PFSK-1 (cell line): ENCODE data around the gene MTURN.

Source experiments
- FOXP2 ChIP-seq: optimal IDR thresholded peaks from 2 replicates; pipeline ENCODE3; 2011; ENCODE audit warnings: borderline replicate concordance, control low read depth, inconsistent platforms; ENCODE audit not compliant: insufficient read depth; ENCODE audit errors: extremely low read length, extremely low read depth
- POLR2AphosphoS5 ChIP-seq: IDR thresholded peaks from 2 replicates; pipeline ENCODE4 v1.6.1; 2012; ENCODE audit warnings: low read depth, mild to moderate bottlenecking, control low read depth, low read length, moderate library complexity
- SIN3A ChIP-seq: IDR thresholded peaks from 2 replicates; pipeline ENCODE4 v1.6.1; 2012; ENCODE audit warnings: mild to moderate bottlenecking, low read length, moderate library complexity, borderline replicate concordance; ENCODE audit not compliant: insufficient read depth
- TAF1 ChIP-seq: IDR thresholded peaks from 2 replicates; pipeline ENCODE4 v1.6.1; 2012; ENCODE audit warnings: low read length, control low read depth, borderline replicate concordance; ENCODE audit not compliant: insufficient read depth
- TF ChIP-seq, protein P1 (sequence below), 2 experiments: IDR thresholded peaks; 2 replicates each; pipeline versions ENCODE4 v1.6.1 to v1.8.0; 2011 to 2012; ENCODE audit warnings: low read depth in 2 of 2, low read length in 2 of 2, control low read depth in 1 of 2, inconsistent platforms in 1 of 2, mild to moderate bottlenecking in 1 of 2, moderate library complexity in 1 of 2; ENCODE audit not compliant: insufficient read depth in 1 of 2

MTURN gene

DNA sequence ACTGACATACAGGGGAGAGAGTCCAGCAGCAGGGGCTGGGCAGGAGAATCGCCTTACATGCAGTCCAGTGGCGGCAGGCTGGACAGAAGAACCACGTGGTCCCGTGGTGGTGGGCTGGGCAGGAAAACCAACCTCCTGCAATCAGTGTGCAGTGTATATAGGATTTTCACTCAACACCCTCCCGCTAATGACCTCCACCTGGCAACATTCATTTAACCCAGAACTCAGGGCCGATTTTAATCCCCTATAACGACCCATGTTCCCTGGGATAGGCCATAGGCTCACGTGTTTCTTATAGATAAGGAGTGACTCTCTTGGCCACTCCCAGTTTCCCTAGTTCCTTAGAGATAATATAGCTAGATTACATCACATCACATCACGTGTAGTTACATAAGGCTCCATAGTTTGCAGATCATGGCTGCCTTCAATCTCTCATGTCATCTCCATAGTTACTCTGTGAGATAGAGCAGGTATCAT is 19.4 kb downstream of the MTURN start:
- TF ChIP-seq TAF1 (no peak), POLR2AphosphoS5 (no peak), FOXP2 (no peak), SIN3A (no peak)
- TF ChIP-seq, protein P1, sequence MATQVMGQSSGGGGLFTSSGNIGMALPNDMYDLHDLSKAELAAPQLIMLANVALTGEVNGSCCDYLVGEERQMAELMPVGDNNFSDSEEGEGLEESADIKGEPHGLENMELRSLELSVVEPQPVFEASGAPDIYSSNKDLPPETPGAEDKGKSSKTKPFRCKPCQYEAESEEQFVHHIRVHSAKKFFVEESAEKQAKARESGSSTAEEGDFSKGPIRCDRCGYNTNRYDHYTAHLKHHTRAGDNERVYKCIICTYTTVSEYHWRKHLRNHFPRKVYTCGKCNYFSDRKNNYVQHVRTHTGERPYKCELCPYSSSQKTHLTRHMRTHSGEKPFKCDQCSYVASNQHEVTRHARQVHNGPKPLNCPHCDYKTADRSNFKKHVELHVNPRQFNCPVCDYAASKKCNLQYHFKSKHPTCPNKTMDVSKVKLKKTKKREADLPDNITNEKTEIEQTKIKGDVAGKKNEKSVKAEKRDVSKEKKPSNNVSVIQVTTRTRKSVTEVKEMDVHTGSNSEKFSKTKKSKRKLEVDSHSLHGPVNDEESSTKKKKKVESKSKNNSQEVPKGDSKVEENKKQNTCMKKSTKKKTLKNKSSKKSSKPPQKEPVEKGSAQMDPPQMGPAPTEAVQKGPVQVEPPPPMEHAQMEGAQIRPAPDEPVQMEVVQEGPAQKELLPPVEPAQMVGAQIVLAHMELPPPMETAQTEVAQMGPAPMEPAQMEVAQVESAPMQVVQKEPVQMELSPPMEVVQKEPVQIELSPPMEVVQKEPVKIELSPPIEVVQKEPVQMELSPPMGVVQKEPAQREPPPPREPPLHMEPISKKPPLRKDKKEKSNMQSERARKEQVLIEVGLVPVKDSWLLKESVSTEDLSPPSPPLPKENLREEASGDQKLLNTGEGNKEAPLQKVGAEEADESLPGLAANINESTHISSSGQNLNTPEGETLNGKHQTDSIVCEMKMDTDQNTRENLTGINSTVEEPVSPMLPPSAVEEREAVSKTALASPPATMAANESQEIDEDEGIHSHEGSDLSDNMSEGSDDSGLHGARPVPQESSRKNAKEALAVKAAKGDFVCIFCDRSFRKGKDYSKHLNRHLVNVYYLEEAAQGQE (IDR thresholded peaks at IDR 0.05; ENCODE audit: insufficient read depth in 1 of 2, low read depth in 2 of 2, low read length in 2 of 2) = no peak

DNA sequence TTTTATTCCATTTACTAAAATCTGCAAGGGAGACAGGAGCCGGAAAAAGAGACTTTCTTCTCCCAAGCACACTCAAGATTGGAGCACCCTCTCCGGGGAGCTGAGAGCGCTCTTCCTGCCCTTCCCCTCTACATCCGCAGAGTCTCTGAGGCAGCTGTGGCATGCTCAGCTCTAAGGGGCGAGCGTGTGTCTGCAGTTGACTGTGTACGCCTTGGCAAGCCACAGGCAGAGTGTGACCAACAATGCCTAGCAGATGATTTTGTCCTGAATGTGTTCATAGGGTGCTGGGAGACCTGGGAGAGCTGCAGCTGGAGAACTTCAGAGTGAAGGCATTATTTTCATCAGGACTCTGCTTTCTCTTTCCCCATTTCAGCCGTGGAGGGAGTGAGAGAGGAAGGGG is 20.7 kb downstream of the MTURN start:
- TF ChIP-seq TAF1 (no peak), POLR2AphosphoS5 (no peak), SIN3A (no peak), FOXP2 (no peak)
- TF ChIP-seq, protein P1 (IDR thresholded peaks at IDR 0.05; ENCODE audit: insufficient read depth in 1 of 2, low read depth in 2 of 2, low read length in 2 of 2) = no peak

DNA sequence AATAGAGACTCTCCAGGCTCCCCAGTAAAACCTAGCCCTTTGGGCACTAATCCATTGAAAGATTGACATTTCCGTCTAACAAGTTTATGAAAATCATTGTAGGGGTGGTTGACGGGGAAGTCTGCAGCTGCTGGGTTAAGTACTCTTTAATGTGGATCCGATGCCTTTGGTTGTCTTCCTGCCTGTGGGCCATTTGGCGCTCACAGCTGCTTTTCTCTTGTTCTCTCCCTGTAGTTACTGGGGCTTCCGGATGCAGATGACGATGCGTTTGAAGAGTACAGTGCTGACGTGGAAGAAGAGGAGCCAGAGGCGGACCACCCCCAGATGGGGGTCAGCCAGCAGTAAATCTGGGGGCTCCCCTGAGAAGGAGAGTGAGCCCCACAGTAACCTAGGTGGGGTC is 22.4 kb downstream of the MTURN start:
- no peak for TF ChIP-seq POLR2AphosphoS5
- TF ChIP-seq, protein P1 (IDR thresholded peaks at IDR 0.05; ENCODE audit: insufficient read depth in 1 of 2, low read depth in 2 of 2, low read length in 2 of 2) = no peak
- TF ChIP-seq TAF1 = no peak
- no peak for TF ChIP-seq FOXP2
- no peak for TF ChIP-seq SIN3A

DNA sequence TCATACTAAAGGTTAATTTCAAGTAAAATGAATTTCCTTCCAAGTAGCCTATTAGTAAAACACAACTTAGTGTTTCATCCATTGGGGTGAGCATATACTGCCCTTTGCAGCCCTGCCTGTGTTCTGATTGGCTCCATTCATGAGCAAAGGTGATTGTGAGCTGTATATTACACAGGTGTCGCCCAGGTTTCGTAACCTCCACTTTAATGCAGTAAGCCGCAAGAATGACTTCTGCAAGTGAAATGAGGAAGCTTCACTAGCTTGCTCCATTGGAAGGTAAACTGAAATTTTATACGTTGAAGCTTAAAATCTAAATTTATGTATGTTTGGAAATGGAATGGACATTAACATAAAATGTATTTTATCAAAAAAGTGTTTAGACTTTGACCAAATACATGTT is 24.4 kb downstream of the MTURN start:
- TF ChIP-seq SIN3A = no peak
- no peak for TF ChIP-seq TAF1
- TF ChIP-seq, protein P1 (IDR thresholded peaks at IDR 0.05; ENCODE audit: insufficient read depth in 1 of 2, low read depth in 2 of 2, low read length in 2 of 2) = no peak
- TF ChIP-seq POLR2AphosphoS5 = no peak
- no peak for TF ChIP-seq FOXP2

- TF ChIP-seq, protein P1 (IDR thresholded peaks at IDR 0.05; ENCODE audit: insufficient read depth in 1 of 2, low read depth in 2 of 2, low read length in 2 of 2) = no peak
- TF ChIP-seq POLR2AphosphoS5 = no peak
Measured at GRCh38 chr7:30159698-30160143, 24.9 kb downstream of the MTURN start.
